ENCODE measurements around the gene DDX41. TPM values are rescaled to one million over a fixed set of nuclear protein-coding genes. Genes with fewer than 3 reads are reported as not detected.

Gene DDX41
- total and polyA plus RNA-seq, 2 of the 13 experiments (the other 11 are each of a cell fraction or from before 2014, with no cell fraction given), result 62.8 to 105 TPM

DNA sequence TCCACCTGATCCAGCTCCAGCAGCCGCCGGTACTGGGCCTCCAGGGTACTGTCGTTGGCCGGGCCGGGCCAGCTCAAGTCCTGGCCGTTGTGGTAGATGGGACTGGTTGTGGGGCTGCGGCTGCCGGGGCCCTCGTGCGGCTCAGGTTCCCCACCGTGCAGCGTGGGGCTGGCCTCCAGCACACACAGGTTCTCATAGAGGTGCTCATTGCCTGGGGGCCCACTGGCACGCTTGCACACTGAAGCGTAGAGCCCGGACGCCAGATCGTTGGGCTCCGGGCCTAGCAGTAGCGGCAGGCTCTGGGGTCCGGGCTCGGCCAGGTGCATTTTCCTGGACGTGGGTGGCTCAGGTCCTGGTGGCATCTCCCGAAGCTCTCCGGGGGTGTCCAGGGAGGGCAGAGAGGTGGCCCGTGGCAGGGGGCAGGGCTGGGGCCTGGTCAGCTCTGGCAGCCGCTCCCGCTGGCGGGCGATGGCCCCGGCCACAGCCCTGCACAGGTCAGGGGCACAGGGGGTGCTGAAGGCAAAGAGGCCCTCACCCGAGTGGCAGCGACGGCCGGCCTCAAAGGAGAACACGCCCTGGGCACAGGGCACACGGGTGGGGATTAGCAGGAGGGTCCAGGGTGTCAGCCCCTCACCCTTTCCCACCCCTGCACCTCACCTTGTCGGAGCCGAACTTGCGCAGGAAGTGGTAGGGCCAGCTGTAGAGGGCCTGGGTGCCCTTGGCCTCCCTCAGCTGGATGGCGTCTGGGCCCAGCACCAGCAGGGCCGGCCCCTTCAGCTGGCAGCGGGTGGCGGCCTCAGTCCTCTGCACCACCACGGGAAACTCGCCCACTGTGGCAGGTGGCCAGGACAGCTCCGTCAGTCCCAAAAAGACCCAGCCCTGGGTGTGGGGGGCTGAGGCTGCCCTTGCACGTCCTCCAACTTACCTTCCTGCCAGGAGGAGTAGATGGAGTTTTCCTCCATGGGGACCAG lies 12.4 kb downstream of the DDX41 start:
- no peaks in the 10 kb centered on the region for H3K36me3 ChIP-seq (replicated peaks in 1 of 2; ENCODE audit: control insufficient read depth in 1 of 2, insufficient read depth in 2 of 2, low read length in 2 of 2)
- in situ Hi-C loops (cut with HindIII; ENCODE audit: extremely low pct_ligation_motif_present, low pct_unique_long_range_greater_than_20kb), result no loop called here
- WGBS (ENCODE audit: low lambda C conversion rate), result 89% methylated on average over 17 of the region's 47 CpGs
- TF ChIP-seq RBFOX2 (IDR thresholded peaks at IDR 0.05; ENCODE audit: low read depth, low read length), result 0 out of 2 replicates have a peak, but pooled peaks have one; percentile 21
- TF ChIP-seq, protein P1, sequence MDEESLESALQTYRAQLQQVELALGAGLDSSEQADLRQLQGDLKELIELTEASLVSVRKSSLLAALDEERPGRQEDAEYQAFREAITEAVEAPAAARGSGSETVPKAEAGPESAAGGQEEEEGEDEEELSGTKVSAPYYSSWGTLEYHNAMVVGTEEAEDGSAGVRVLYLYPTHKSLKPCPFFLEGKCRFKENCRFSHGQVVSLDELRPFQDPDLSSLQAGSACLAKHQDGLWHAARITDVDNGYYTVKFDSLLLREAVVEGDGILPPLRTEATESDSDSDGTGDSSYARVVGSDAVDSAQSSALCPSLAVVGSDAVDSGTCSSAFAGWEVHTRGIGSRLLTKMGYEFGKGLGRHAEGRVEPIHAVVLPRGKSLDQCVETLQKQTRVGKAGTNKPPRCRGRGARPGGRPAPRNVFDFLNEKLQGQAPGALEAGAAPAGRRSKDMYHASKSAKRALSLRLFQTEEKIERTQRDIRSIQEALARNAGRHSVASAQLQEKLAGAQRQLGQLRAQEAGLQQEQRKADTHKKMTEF (CRISPR knock-in tag; IDR thresholded peaks at IDR 0.05), result no peak
- peak; percentile 9 for TF ChIP-seq AGO2 (optimal IDR thresholded peaks at IDR 0.05; ENCODE audit: low read depth, low read length)
- peaks cover 35% of the 10 kb centered on the region for H3K4me1 ChIP-seq (ENCODE audit: insufficient read depth, low read length)
- no peak overlapping the region for H2AFZ ChIP-seq (ENCODE audit: low read length)
- no peak overlapping the region for H3K27ac ChIP-seq (ENCODE audit: extremely low read length, insufficient read depth, low read length)
- H3K4me3 ChIP-seq (replicated peaks in 1 of 3; ENCODE audit: insufficient read depth in 1 of 3, low read depth in 2 of 3, low read length in 3 of 3), result no peak overlapping the region
- H3K9me3 ChIP-seq (ENCODE audit: low read length), result no peaks in the 10 kb centered on the region
- no peak overlapping the region for H3K4me2 ChIP-seq (ENCODE audit: low read depth, low read length)
- H4K20me1 ChIP-seq (ENCODE audit: insufficient read depth, low read length), result no peaks in the 10 kb centered on the region
- DNase-seq (ENCODE audit: low spot score) (no peak), ATAC-seq (no peak), FAIRE-seq (no peak)
- H3K9ac ChIP-seq (ENCODE audit: insufficient read depth, low read depth, low read length), result no peak overlapping the region
- no peaks in the 10 kb centered on the region for H3K79me2 ChIP-seq (ENCODE audit: insufficient read depth, low read length)
- no TSS peak for BruUV-seq (replicated peaks)
- peaks cover 2 to 26% of the 10 kb centered on the region in 2 experiments; a peak in 4 of 5 replicates for H3K27me3 ChIP-seq (ENCODE audit: control insufficient read depth in 1 of 2, insufficient read depth in 2 of 2, low read length in 2 of 2)
- intact Hi-C loops (cut with micrococcal nuclease; ENCODE audit: unreplicated experiment), result no loop called here
- ChIA-PET POLR2A (interaction anchor here (1.1 kb wide), 1 partner anchor 28 kb away, joined by 3 read pairs; no protein-coding TSS in a partner anchor), CTCF (ENCODE audit: low intra/inter-chr PET ratio, low total read pairs) (no interaction called here)

All from HepG2 (cell line).